BJ (cell line): ENCODE results near the gene BTRC. TPM values are rescaled to one million over a fixed set of nuclear protein-coding genes. Genes with fewer than 3 reads are reported as not detected.

ENCODE experiments used
- CTCF ChIA-PET: fragments of 350-600 bp; formaldehyde crosslinking; extraction: SDS; loops from one replicate; lab custom pipeline; 2021; ENCODE audit warnings: antibody characterized with exemption, inconsistent platforms; lab: Yijun Ruan, JAX
- POLR2A ChIA-PET: fragments of 300-600 bp; sonication (Branson Sonifier 250); formaldehyde crosslinking; extraction: SDS; loops from one replicate; lab custom pipeline; 2021; ENCODE audit warnings: antibody characterized with exemption; lab: Charles Lee
- DNase-seq: peaks from one replicate; pipeline ENCODE4 v3.0.0-alpha.2; 2011; ENCODE audit warnings: low read depth
- H3K27me3 ChIP-seq: 2 replicates; pipeline ENCODE4 v1.6.0; 2011; ENCODE audit warnings: low read length; ENCODE audit not compliant: control insufficient read depth, insufficient read depth
- H3K36me3 ChIP-seq: 2 replicates; pipeline ENCODE4 v1.5.1; 2011; ENCODE audit warnings: low read length; ENCODE audit not compliant: control insufficient read depth, insufficient read depth
- H3K4me3 ChIP-seq: 2 replicates; pipeline ENCODE4 v1.5.1; 2011; ENCODE audit warnings: low read depth, mild to moderate bottlenecking, control low read depth, low read length
- CTCF ChIP-seq: IDR thresholded peaks from 2 replicates; pipeline ENCODE4 v1.5.1; 2011; ENCODE audit warnings: low read depth, mild to moderate bottlenecking, control low read depth, inconsistent platforms, low read length, moderate library complexity; ENCODE audit not compliant: insufficient read depth
- polyA plus RNA-seq: library from polyadenylated mRNA; depleted of rRNA; stranded (reverse); fragments of >200 nt; gene quantifications from 2 replicates; pipeline ENCODE4 v1.2.3, GENCODE V29; 2011

BTRC gene
- polyA plus RNA-seq, 1 experiment = 9.1 TPM

- ChIA-PET CTCF (interaction anchor here (0.7 to 2.8 kb wide), 4 partner anchors 13 to 289 kb away, joined by 3 to 11 read pairs (median 6); no protein-coding TSS in a partner anchor), POLR2A (no interaction called here)
- no peak for DNase-seq
Observed at GRCh38 chr10:101310529-101311184, 43.3 kb upstream of the BTRC start.

GRCh38 chr10:101311185-101312066 is 42.5 kb upstream of the BTRC start:
- ChIA-PET CTCF (interaction anchor here (1.1 to 2.6 kb wide), 5 partner anchors 9 to 155 kb away, joined by 3 to 11 read pairs (median 7); no protein-coding TSS in a partner anchor), POLR2A (no interaction called here)

More at GRCh38 chr10:101310529-101311184, 43.3 kb upstream of the BTRC start:
- no peaks in the 10 kb centered on the region for H3K36me3 ChIP-seq
- H3K4me3 ChIP-seq = no peak overlapping the region
- peaks cover 36% of the 10 kb centered on the region for H3K27me3 ChIP-seq
- TF ChIP-seq CTCF = no peak

GRCh38 chr10:101319241-101319915 is 34.6 kb upstream of the BTRC start:
- ChIA-PET CTCF (interaction anchor here (0.7 to 1.4 kb wide), 2 partner anchors 160 to 250 kb away, joined by 3 to 4 read pairs; no protein-coding TSS in a partner anchor), POLR2A (interaction anchor here (0.7 kb wide), 1 partner anchor 45 kb away, joined by 3 read pairs; no protein-coding TSS in a partner anchor)
- TF ChIP-seq CTCF = no peak
- H3K27me3 ChIP-seq = peaks cover 17% of the 10 kb centered on the region
- no peak for DNase-seq
- no peak overlapping the region for H3K4me3 ChIP-seq
- no peaks in the 10 kb centered on the region for H3K36me3 ChIP-seq

More at GRCh38 chr10:101311185-101312066, 42.5 kb upstream of the BTRC start:
- Histone ChIP-seq H3K36me3 (no peaks in the 10 kb centered on the region), H3K27me3 (peaks cover 32% of the 10 kb centered on the region), H3K4me3 (no peak overlapping the region)
- no peak for DNase-seq
- no peak for TF ChIP-seq CTCF

- peaks cover 20% of the 10 kb centered on the region for H3K27me3 ChIP-seq
- CTCF ChIA-PET = interaction anchor here (1.0 kb wide), 1 partner anchor 9 kb away, joined by 3 read pairs; no protein-coding TSS in a partner anchor
- no peak overlapping the region for H3K4me3 ChIP-seq
- DNase-seq = no peak
- H3K36me3 ChIP-seq = no peaks in the 10 kb centered on the region
- TF ChIP-seq CTCF = no peak
- POLR2A ChIA-PET = no interaction called here
Observed at GRCh38 chr10:101321073-101321472, 32.9 kb upstream of the BTRC start.
